GM12892 (cell line): ENCODE data around the gene RSAD1.

Source experiments
- DNase-seq: peaks from one replicate; pipeline ENCODE4 v3.0.0; 2011; ENCODE audit not compliant: insufficient read length
- FAIRE-seq: peaks from 2 replicates; lab custom pipeline; 2011; peaks lifted over from hg19 to GRCh38; lab: Jason Lieb, UNC
- POLR2A ChIP-seq: IDR thresholded peaks from 2 replicates; pipeline ENCODE4 v1.6.1; 2011; ENCODE audit warnings: low read depth, low read length, control low read depth
- POLR2AphosphoS5 ChIP-seq: IDR thresholded peaks from 2 replicates; pipeline ENCODE4 v1.6.1; 2011; ENCODE audit warnings: low read depth, low read length, control low read depth
- TAF1 ChIP-seq: IDR thresholded peaks from 2 replicates; pipeline ENCODE4 v1.6.1; 2011; ENCODE audit warnings: low read depth, mild to moderate bottlenecking, control low read depth, low read length, borderline replicate concordance

Gene RSAD1

DNA sequence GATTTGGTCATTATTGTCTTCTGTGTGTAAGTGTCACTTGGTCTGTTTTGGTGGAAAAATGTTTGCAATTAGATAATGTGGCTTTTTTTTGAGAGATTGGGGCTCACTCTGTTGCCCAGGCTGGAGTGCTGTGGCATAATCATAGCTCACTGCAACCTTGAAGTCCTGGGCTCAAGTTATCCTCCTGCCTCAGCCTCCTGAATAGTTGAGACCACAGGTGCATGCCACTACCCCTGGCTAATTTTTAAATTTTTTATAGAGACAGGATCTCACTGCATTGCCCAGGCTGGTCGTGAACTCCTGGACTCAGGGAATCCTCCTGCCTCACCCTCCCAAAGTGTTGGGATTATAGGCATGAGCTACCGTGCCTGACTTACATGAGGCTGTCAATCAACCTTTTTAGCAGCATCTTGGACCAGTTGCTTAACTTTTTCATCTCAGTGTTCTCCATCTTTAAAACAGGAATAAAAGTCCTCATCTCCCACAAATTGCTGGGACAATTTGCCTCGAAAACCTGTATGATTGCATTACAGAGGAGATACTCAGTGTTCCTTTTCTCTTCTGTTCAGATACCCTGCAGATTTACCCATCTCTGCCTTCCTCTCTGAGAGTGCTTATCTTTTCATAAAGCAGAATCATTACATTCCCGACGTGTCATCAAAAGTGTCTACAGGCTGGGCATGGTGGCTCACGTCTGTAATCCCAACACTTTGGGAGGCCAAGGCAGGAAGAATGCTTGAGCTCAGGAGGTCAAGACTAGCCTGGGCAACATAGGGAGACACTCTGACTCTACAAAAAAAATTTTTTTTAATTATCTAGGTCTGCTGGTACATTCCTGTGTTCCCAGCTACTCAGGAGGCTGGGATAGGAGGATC, 33.6 kb upstream of the RSAD1 start:
- DNase-seq (no peak), FAIRE-seq (no peak)

GRCh38 chr17:50445730-50446325, 32.8 kb upstream of the RSAD1 start:
- FAIRE-seq (no peak), DNase-seq (no peak)
- TF ChIP-seq POLR2AphosphoS5 (no peak), POLR2A (no peak), TAF1 (no peak)

More for the DNA sequence above, 33.6 kb upstream of the RSAD1 start:
- TF ChIP-seq POLR2A (no peak), TAF1 (no peak), POLR2AphosphoS5 (no peak)

DNA sequence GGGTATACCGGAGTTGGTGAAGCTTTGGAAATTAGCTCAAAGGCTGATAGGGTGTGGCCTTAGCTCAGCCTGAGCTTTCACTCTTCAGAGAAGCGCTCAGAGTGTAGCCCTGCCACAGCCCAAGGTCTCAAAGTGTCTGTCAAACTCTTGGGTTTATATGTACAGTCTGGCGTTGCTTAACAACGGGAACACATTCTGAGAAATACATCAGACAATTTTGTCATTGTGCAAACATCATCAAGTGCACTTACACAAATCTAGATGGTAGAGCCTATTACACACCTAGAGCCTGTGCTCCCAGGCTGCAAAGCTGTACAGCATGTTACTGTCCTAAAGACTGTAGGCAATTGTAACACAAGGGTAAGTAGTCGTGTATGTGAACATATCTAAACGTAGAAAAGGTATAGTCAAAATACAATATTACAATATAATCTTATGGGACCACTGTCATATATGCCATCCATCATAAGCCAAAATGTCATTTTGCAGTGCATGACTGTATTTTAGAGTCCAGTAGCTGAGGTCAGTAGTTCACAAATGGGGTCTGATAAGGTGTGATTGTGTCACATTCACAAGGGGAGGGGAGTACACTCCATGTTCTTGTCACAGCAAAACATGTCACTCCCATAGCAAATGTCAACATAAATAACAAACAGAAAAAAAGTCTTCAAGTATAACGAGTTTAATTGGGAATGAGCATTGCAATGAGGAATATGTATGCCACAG, 30.6 kb upstream of the RSAD1 start:
- FAIRE-seq, result no peak
- TF ChIP-seq POLR2AphosphoS5 (no peak), POLR2A (no peak), TAF1 (no peak)
- DNase-seq, result no peak

- TF ChIP-seq POLR2A (no peak), TAF1 (no peak), POLR2AphosphoS5 (no peak)
- DNase-seq (no peak), FAIRE-seq (no peak)
Measured at GRCh38 chr17:50448643-50449042, 30.0 kb upstream of the RSAD1 start.

GRCh38 chr17:50451943-50452629, 26.6 kb upstream of the RSAD1 start:
- DNase-seq (no peak), FAIRE-seq (no peak)
- TF ChIP-seq POLR2A (no peak), POLR2AphosphoS5 (no peak)

DNA sequence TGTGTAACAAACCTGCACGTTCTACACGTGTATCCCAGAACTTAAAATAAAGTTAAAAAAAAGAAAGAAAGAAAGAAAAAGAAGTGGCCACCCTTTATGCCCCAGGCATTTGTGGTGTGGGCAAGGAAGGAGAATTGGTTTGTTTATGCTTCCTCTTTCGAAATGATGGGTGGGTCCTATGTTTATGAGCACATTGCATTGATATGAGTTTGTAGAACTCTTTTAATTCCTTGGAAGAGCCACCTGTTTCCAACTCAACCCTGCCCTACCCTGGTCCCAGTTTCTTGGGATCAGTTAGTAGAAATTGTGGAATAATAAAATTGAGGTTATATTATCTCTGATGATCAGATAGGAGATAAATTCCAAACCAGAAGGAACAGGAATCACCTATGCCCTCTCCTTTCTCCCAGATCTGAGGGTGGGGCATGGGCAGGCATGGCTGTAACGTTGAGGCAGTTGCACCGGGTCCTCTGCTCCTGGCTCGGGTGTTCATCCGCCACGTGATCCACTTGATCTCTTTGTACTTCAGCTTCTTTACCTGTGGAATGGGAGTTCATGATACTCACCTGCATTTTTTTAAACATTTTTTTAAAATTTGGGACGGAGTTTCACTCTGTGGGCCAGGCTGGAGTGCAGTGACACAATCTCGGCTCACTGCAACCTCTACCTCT, 25.9 kb upstream of the RSAD1 start:
- DNase-seq, result no peak
- TF ChIP-seq TAF1 (no peak), POLR2A (no peak), POLR2AphosphoS5 (no peak)
- no peak for FAIRE-seq

- FAIRE-seq, result no peak
- DNase-seq, result no peak
- TF ChIP-seq POLR2A (no peak), POLR2AphosphoS5 (no peak)
Measured at GRCh38 chr17:50453901-50454300, 24.8 kb upstream of the RSAD1 start.

GRCh38 chr17:50457621-50458020, 21.0 kb upstream of the RSAD1 start:
- DNase-seq, result no peak
- FAIRE-seq, result no peak
- TF ChIP-seq POLR2A, result no peak
- no peak for TF ChIP-seq TAF1
- no peak for TF ChIP-seq POLR2AphosphoS5

GRCh38 chr17:50458270-50458669, 20.4 kb upstream of the RSAD1 start:
- no peak for FAIRE-seq

More at GRCh38 chr17:50458270-50458669, 20.4 kb upstream of the RSAD1 start:
- no peak for DNase-seq
- TF ChIP-seq POLR2A (no peak), POLR2AphosphoS5 (no peak), TAF1 (no peak)
